Neural cell (in vitro differentiated cells): ENCODE measurements around the gene FBN1.

Source experiments
- EZH2 ChIP-seq: fragments of 200-600, 300-800 bp; shearing (Covaris generic), sonication (generic); IDR thresholded peaks from 2 replicates; pipeline ENCODE4 v1.6.1; 2014; ENCODE audit warnings: antibody characterized with exemption, low read length, borderline replicate concordance, mild to moderate bottlenecking; ENCODE audit not compliant: insufficient read depth, poor library complexity, severe bottlenecking
- POLR2AphosphoS5 ChIP-seq: IDR thresholded peaks from 2 replicates; pipeline ENCODE4 v1.6.1; 2012
- TF ChIP-seq, protein P1 (sequence below): fragments of 450-650 bp; IDR thresholded peaks from 2 replicates; pipeline ENCODE4 v1.5.1; 2014; ENCODE audit warnings: antibody characterized with exemption, mild to moderate bottlenecking, moderate library complexity; ENCODE audit not compliant: poor library complexity, severe bottlenecking

DNA sequence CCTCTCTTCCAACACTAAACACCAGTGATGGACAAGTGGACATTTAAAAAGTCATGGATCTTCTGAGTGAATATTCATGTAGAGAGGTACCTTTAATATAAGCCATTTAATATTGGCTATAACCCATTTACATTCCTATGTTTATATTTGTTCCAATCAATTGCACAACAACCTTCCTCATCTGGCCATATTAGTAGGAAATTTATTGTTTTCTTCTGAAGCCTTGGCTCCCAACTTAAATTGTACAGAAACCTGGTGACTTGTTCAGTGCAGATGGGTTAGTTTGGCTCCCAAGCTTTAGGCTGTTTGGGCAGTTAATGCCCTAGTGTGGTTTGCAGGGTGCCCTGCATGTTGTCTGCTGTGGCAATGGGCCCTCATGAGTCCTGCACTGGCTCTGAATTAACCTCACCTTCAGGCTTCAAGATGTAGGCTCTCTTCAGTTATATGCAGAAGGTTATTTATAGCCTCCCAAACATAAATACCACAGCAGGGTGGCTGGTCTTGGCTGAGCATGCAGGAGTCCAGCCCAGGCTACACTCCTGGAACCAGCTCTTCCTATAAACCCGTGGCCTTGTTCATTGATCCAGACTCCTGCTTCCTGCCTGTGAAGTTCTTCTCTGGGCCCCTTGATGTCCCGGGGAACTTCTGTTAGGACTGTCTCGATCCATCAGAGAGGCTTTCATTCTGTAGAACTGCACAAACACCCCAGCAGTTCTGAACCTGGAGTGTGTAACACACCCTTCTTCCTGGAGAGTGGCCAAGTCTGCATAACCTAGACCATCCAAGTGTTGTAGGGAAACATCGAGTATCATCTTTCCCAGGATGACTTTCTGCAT, 257.3 kb downstream of the FBN1 start:
- no peak for TF ChIP-seq POLR2AphosphoS5
- TF ChIP-seq EZH2, result no peak
- TF ChIP-seq, protein P1, sequence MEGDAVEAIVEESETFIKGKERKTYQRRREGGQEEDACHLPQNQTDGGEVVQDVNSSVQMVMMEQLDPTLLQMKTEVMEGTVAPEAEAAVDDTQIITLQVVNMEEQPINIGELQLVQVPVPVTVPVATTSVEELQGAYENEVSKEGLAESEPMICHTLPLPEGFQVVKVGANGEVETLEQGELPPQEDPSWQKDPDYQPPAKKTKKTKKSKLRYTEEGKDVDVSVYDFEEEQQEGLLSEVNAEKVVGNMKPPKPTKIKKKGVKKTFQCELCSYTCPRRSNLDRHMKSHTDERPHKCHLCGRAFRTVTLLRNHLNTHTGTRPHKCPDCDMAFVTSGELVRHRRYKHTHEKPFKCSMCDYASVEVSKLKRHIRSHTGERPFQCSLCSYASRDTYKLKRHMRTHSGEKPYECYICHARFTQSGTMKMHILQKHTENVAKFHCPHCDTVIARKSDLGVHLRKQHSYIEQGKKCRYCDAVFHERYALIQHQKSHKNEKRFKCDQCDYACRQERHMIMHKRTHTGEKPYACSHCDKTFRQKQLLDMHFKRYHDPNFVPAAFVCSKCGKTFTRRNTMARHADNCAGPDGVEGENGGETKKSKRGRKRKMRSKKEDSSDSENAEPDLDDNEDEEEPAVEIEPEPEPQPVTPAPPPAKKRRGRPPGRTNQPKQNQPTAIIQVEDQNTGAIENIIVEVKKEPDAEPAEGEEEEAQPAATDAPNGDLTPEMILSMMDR, result no peak
